HepG2 (cell line): Measurements from ENCODE around the gene LOXL3. TPM values are rescaled to one million over a fixed set of nuclear protein-coding genes. Genes with fewer than 3 reads are reported as not detected.
A peak's percentile ranks its signal among the peaks of the same experiment; 100 is the strongest.

Experiments
- CCDC6 ChIP-seq: sonication (generic); formaldehyde crosslinking; IDR thresholded peaks from 2 replicates; pipeline ENCODE4 v1.8.1; 2022; ENCODE audit warnings: mild to moderate bottlenecking, missing genetic modification reagents, moderate library complexity
- CREB1 ChIP-seq, 2 experiments: fragments of 450-650 bp in 1 of 2; IDR thresholded peaks; 2 replicates each; pipeline ENCODE4 v1.6.1; 2016 to 2017; ENCODE audit warnings: control low read depth in 1 of 2, mild to moderate bottlenecking in 1 of 2, missing compliant biosample characterization in 1 of 2, missing genetic modification characterization in 1 of 2
- ISL2 ChIP-seq: sonication (generic); formaldehyde crosslinking; IDR thresholded peaks from 2 replicates; pipeline ENCODE4 v1.5.0; 2020; ENCODE audit warnings: missing genetic modification reagents
- KAT8 ChIP-seq: IDR thresholded peaks from 2 replicates; pipeline ENCODE4 v1.6.1; 2016; ENCODE audit warnings: missing genetic modification reagents, missing compliant biosample characterization
- NCOA2 ChIP-seq: sonication (generic); formaldehyde crosslinking; IDR thresholded peaks from 2 replicates; pipeline ENCODE4 v1.8.0; 2022; ENCODE audit warnings: inconsistent platforms
- PITX1 ChIP-seq: sonication (generic); formaldehyde crosslinking; IDR thresholded peaks from 2 replicates; pipeline ENCODE4 v1.5.1; 2020; ENCODE audit warnings: mild to moderate bottlenecking, missing genetic modification reagents
- PLRG1 ChIP-seq: fragments of 450-650 bp; conservative IDR thresholded peaks from 2 replicates; pipeline ENCODE4 v1.6.1; 2016
- RERE ChIP-seq: IDR thresholded peaks from 2 replicates; pipeline ENCODE4 v1.6.1; 2016; ENCODE audit warnings: low read depth, missing genetic modification reagents, missing compliant biosample characterization
- SMC3 ChIP-seq: IDR thresholded peaks from 2 replicates; pipeline ENCODE4 v1.6.1; 2011; ENCODE audit warnings: low read length, improper control_type of control experiment
- THRA ChIP-seq: sonication (generic); formaldehyde crosslinking; IDR thresholded peaks from 2 replicates; pipeline ENCODE4 v1.4.0; 2020; ENCODE audit warnings: missing genetic modification reagents, borderline replicate concordance
- UBTF ChIP-seq: sonication (generic); formaldehyde crosslinking; IDR thresholded peaks from 2 replicates; pipeline ENCODE4 v1.4.0; 2020; ENCODE audit warnings: mild to moderate bottlenecking, missing genetic modification reagents
- YEATS2 ChIP-seq: sonication (generic); formaldehyde crosslinking; IDR thresholded peaks from 2 replicates; pipeline ENCODE4 v1.4.0; 2020; ENCODE audit warnings: missing genetic modification reagents, borderline replicate concordance
- ZNF460 ChIP-seq: sonication (generic); formaldehyde crosslinking; IDR thresholded peaks from 2 replicates; pipeline ENCODE4 v1.5.1; 2020; ENCODE audit warnings: missing genetic modification reagents, mild to moderate bottlenecking, borderline replicate concordance
- ZNF503 ChIP-seq: sonication (generic); formaldehyde crosslinking; IDR thresholded peaks from 2 replicates; pipeline ENCODE4 v1.4.0; 2020; ENCODE audit warnings: missing genetic modification reagents
- ZNF605 ChIP-seq: sonication (generic); formaldehyde crosslinking; IDR thresholded peaks from 2 replicates; pipeline ENCODE4 v1.8.0; 2022; ENCODE audit warnings: mild to moderate bottlenecking, missing genetic modification reagents
- polyA plus RNA-seq, 8 experiments: library from polyadenylated mRNA; depleted of rRNA in 3 of 8; stranded (reverse) in 7 of 8; unstranded in 1 of 8; fragments of >200 nt; fragmentation: Illumina TruSeq in 4 of 8; extraction: Trizol in 4 of 8; gene quantifications; 2 replicates each; pipeline versions ENCODE4 v1.2.1 to v1.2.3, GENCODE V29; 2011 to 2016; ENCODE audit warnings: low read depth in 4 of 8, missing spikeins in 1 of 8, mixed read lengths in 1 of 8; ENCODE audit not compliant: insufficient read depth in 1 of 8
- total RNA-seq, 5 experiments: library from RNA; depleted of rRNA; stranded (reverse); fragments of >200 nt; fragmentation: Illumina TruSeq; extraction: Trizol; gene quantifications; 2 replicates each; pipeline ENCODE4 v1.2.3, GENCODE V29; 2016; ENCODE audit warnings: low read depth in 1 of 5

Gene LOXL3
- total and polyA plus RNA-seq, 2 of the 13 experiments (the other 11 are each of a cell fraction or from before 2014, with no cell fraction given): 0.55 to 6.5 TPM

- peak; percentile 10; the same call in 1 of the 2 replicates for TF ChIP-seq RERE
- peak; percentile 76; the same call in 1 of the 2 replicates for TF ChIP-seq YEATS2 (CRISPR knock-in tag)
- 0 out of 2 replicates have a peak, but pooled peaks have one; percentile 42 for TF ChIP-seq ISL2 (CRISPR knock-in tag)
- no peak for TF ChIP-seq ZNF460 (CRISPR knock-in tag)
- TF ChIP-seq ZNF605 (CRISPR knock-in tag): peak; percentile 87
- TF ChIP-seq CCDC6: peak; percentile 60
- peak; percentile 72 for TF ChIP-seq CREB1 (IDR thresholded peaks at IDR 0.05)
- peak; percentile 95 for TF ChIP-seq CREB1 (CRISPR knock-in tag; IDR thresholded peaks at IDR 0.05)
- TF ChIP-seq THRA: peak; percentile 91
- peak; percentile 22; the same call in 1 of the 2 replicates for TF ChIP-seq SMC3
- peak; percentile 18; the same call in 1 of the 2 replicates for TF ChIP-seq PITX1 (CRISPR knock-in tag)
- TF ChIP-seq UBTF (CRISPR knock-in tag): peak; percentile 46; the same call in 1 of the 2 replicates
- TF ChIP-seq PLRG1: no peak
- TF ChIP-seq ZNF503 (CRISPR knock-in tag): no peak
- 0 out of 2 replicates have a peak, but pooled peaks have one; percentile 40 for TF ChIP-seq NCOA2 (CRISPR knock-in tag)
- TF ChIP-seq KAT8 (CRISPR knock-in tag): peak; percentile 89
Measured at GRCh38 chr2:74525717-74526648, 27.8 kb downstream of the LOXL3 start, which contains the start of gene DQX1 (continued).
